GM12864 (cell line): ENCODE measurements around the gene PCNX2.
A peak's percentile ranks its signal among the peaks of the same experiment; 100 is the strongest.
"Not testable (repeated sequence)": the region's sequence is repeated elsewhere in the genome, so short reads cannot be mapped to it uniquely, and the experiment has no call there.

Source experiments
- DNase-seq: peaks from one replicate; pipeline ENCODE4 v3.0.0-alpha.2; 2011; ENCODE audit warnings: low read depth
- H3K4me3 ChIP-seq: 2 replicates; pipeline ENCODE4 v1.5.1; 2011; ENCODE audit warnings: mild to moderate bottlenecking, low read depth, low read length, control low read depth
- TF ChIP-seq, protein P1 (sequence below): IDR thresholded peaks from 2 replicates; pipeline ENCODE4 v1.5.1; 2011; ENCODE audit warnings: low read depth, mild to moderate bottlenecking, moderate library complexity, low read length, control low read depth, inconsistent platforms; ENCODE audit errors: missing control alignments

The PCNX2 gene

GRCh38 chr1:233190987-233191386 lies 104.5 kb downstream of the PCNX2 start:
- TF ChIP-seq, protein P1, sequence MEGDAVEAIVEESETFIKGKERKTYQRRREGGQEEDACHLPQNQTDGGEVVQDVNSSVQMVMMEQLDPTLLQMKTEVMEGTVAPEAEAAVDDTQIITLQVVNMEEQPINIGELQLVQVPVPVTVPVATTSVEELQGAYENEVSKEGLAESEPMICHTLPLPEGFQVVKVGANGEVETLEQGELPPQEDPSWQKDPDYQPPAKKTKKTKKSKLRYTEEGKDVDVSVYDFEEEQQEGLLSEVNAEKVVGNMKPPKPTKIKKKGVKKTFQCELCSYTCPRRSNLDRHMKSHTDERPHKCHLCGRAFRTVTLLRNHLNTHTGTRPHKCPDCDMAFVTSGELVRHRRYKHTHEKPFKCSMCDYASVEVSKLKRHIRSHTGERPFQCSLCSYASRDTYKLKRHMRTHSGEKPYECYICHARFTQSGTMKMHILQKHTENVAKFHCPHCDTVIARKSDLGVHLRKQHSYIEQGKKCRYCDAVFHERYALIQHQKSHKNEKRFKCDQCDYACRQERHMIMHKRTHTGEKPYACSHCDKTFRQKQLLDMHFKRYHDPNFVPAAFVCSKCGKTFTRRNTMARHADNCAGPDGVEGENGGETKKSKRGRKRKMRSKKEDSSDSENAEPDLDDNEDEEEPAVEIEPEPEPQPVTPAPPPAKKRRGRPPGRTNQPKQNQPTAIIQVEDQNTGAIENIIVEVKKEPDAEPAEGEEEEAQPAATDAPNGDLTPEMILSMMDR = no peak

GRCh38 chr1:233189526-233189925 lies 106.0 kb downstream of the PCNX2 start:
- TF ChIP-seq, protein P1 = no peak
- no peak for DNase-seq
- H3K4me3 ChIP-seq = no peak overlapping the region

More at GRCh38 chr1:233190987-233191386, 104.5 kb downstream of the PCNX2 start:
- no peak overlapping the region for H3K4me3 ChIP-seq
- no peak for DNase-seq

DNA sequence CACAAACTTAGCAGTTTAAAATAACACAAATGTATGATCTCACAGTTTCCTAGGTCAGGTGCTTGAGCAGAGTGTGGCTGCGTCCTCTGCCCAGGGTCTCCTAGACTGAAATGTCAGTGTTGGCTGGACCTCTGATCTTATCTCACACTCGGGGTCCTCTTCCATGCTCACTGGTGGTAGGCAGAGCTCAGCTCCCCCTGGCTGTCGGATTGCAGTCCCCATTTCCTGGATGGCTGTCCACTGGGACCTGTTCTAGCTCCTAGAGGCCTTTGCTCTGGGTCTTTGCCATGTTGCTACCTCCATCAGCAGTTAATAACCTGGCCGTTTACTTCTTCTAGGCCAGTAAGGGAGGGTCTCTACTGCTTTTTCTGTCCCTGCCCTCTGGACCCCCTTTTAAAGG lies 107.5 kb downstream of the PCNX2 start:
- no peak for DNase-seq
- TF ChIP-seq, protein P1 = no peak
- no peak overlapping the region for H3K4me3 ChIP-seq

GRCh38 chr1:233183226-233184020 lies 112.1 kb downstream of the PCNX2 start:
- TF ChIP-seq, protein P1 = no peak
- no peak overlapping the region for H3K4me3 ChIP-seq
- DNase-seq = no peak

- TF ChIP-seq, protein P1 = no peak
- no peak for DNase-seq
These were observed 112.9 kb downstream of the PCNX2 start for GRCh38 chr1:233182587-233182986.

GRCh38 chr1:233180641-233181364 lies 114.7 kb downstream of the PCNX2 start:
- TF ChIP-seq, protein P1 = no peak
- no peak overlapping the region for H3K4me3 ChIP-seq
- DNase-seq = no peak

More at GRCh38 chr1:233182587-233182986, 112.9 kb downstream of the PCNX2 start:
- H3K4me3 ChIP-seq = no peak overlapping the region

DNA sequence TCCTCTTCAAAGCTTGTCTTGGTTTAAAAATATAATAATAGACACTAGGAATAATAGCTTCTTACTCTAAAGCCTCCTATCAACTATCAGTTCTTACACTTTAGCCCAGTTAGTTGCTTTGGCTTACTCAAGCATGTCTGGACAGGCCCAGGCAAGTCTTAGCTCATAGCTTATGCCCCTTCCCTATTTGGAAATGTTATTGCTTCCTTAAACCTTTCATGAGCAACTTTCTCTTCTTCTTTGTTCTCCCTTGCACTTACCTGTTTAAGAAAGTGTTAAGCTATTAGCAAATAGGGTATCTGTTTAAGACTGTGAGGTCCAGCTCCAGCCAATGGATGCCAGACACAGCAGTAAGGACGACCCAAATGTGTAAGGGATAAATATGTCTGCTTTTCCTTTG lies 115.9 kb downstream of the PCNX2 start:
- peak; percentile 3 for DNase-seq
- H3K4me3 ChIP-seq = not testable (repeated sequence)
